ENCODE results near the gene MAPK14. TPM values are rescaled to one million over a fixed set of nuclear protein-coding genes. Genes with fewer than 3 reads are reported as not detected.
A peak's percentile ranks its signal among the peaks of the same experiment; 100 is the strongest.
"Not testable (repeated sequence)": the region's sequence is repeated elsewhere in the genome, so short reads cannot be mapped to it uniquely, and the experiment has no call there.

MAPK14 gene
- total RNA-seq (62.2 and 96.2 TPM in 2 replicates), polyA plus RNA-seq (41.6 and 61.6 TPM in 2 replicates)

- Histone ChIP-seq H3K9me3 (ENCODE audit: low read depth) (no peaks in the 10 kb centered on the region), H3K27ac (peak within 1 kb of the TSS; percentile 96), H3K36me3 (no peaks in the 10 kb centered on the region), H3K4me3 (peak within 1 kb of the TSS; percentile 81), H3K27me3 (no peaks in the 10 kb centered on the region), H3K4me1 (ENCODE audit: low read depth) (peaks cover 13% of the 10 kb centered on the region)
- peak; percentile 100 for DNase-seq (ENCODE audit: low read depth in 1 of 2, low spot score in 1 of 2)
- TF ChIP-seq CTCF (IDR thresholded peaks at IDR 0.05; ENCODE audit: low read depth, low read length), result peak; percentile 86
Observed at GRCh38 chr6:36027501-36028087, at the start of gene MAPK14. TSS of gene MAPK14 (plus strand) at chr6:36027808. CDS start at chr6:36028158, 350 bp downstream.

GRCh38 chr6:35980126-35980525 is 47.5 kb upstream of the MAPK14 start:
- not testable (repeated sequence) for H3K27ac ChIP-seq; H3K4me1 ChIP-seq (ENCODE audit: low read depth); H3K4me3 ChIP-seq; H3K36me3 ChIP-seq; H3K9me3 ChIP-seq (ENCODE audit: low read depth); DNase-seq (ENCODE audit: low read depth in 1 of 2, low spot score in 1 of 2); H3K27me3 ChIP-seq

- no peak overlapping the region for H3K4me3 ChIP-seq
- no peak for TF ChIP-seq CTCF (IDR thresholded peaks at IDR 0.05; ENCODE audit: low read depth, low read length)
- DNase-seq (ENCODE audit: low read depth in 1 of 2, low spot score in 1 of 2), result no peak
- H3K27me3 ChIP-seq, result no peaks in the 10 kb centered on the region
- peaks cover 5% of the 10 kb centered on the region for H3K4me1 ChIP-seq (ENCODE audit: low read depth)
- no peaks in the 10 kb centered on the region for H3K36me3 ChIP-seq
- H3K27ac ChIP-seq, result no peak overlapping the region
- H3K9me3 ChIP-seq (ENCODE audit: low read depth), result no peaks in the 10 kb centered on the region
Observed at GRCh38 chr6:35980991-35981645, 46.5 kb upstream of the MAPK14 start.

GRCh38 chr6:35984701-35985100 is 42.9 kb upstream of the MAPK14 start:
- Histone ChIP-seq H3K9me3 (ENCODE audit: low read depth) (no peaks in the 10 kb centered on the region), H3K36me3 (no peaks in the 10 kb centered on the region), H3K4me1 (ENCODE audit: low read depth) (peaks cover 5% of the 10 kb centered on the region), H3K27ac (no peak overlapping the region), H3K27me3 (no peaks in the 10 kb centered on the region), H3K4me3 (no peak overlapping the region)
- TF ChIP-seq CTCF (IDR thresholded peaks at IDR 0.05; ENCODE audit: low read depth, low read length), result no peak
- no peak for DNase-seq (ENCODE audit: low read depth in 1 of 2, low spot score in 1 of 2)

- not testable (repeated sequence) for H3K9me3 ChIP-seq (ENCODE audit: low read depth); H3K36me3 ChIP-seq; H3K27me3 ChIP-seq; H3K4me1 ChIP-seq (ENCODE audit: low read depth); H3K4me3 ChIP-seq; DNase-seq (ENCODE audit: low read depth in 1 of 2, low spot score in 1 of 2); H3K27ac ChIP-seq
Observed at GRCh38 chr6:35988047-35988446, 39.6 kb upstream of the MAPK14 start.

- Histone ChIP-seq H3K4me3 (no peak overlapping the region), H3K36me3 (no peaks in the 10 kb centered on the region), H3K27me3 (no peaks in the 10 kb centered on the region), H3K27ac (no peak overlapping the region), H3K4me1 (ENCODE audit: low read depth) (no peaks in the 10 kb centered on the region), H3K9me3 (ENCODE audit: low read depth) (no peaks in the 10 kb centered on the region)
- TF ChIP-seq CTCF (IDR thresholded peaks at IDR 0.05; ENCODE audit: low read depth, low read length), result no peak
- DNase-seq (ENCODE audit: low read depth in 1 of 2, low spot score in 1 of 2), result no peak
Observed at GRCh38 chr6:35993150-35993549, 34.5 kb upstream of the MAPK14 start.
